GM21526 (cell line): Measurements from ENCODE around the gene GLB1L2.

Source experiments
- ATAC-seq: cut with Tn5 transposase; IDR thresholded peaks from one replicate; pipeline ENCODE4 v1.9.1; 2021; ENCODE audit warnings: moderate library complexity; ENCODE audit not compliant: unreplicated experiment, low FRiP score

The GLB1L2 gene

GRCh38 chr11:134346101-134346975 is 14.6 kb downstream of the GLB1L2 start:
- no peak for ATAC-seq

GRCh38 chr11:134346976-134347350 is 15.2 kb downstream of the GLB1L2 start:
- no peak for ATAC-seq

GRCh38 chr11:134347441-134347840 is 15.7 kb downstream of the GLB1L2 start:
- ATAC-seq = no peak

GRCh38 chr11:134349109-134349801 is 17.5 kb downstream of the GLB1L2 start:
- peak; percentile 54 for ATAC-seq

GRCh38 chr11:134349802-134350355 is 18.1 kb downstream of the GLB1L2 start:
- ATAC-seq = no peak

- ATAC-seq = no peak
Observed at GRCh38 chr11:134350381-134350780, 18.6 kb downstream of the GLB1L2 start.

- ATAC-seq = no peak
Observed at GRCh38 chr11:134352111-134352510, 20.3 kb downstream of the GLB1L2 start.

GRCh38 chr11:134355136-134355535 is 23.3 kb downstream of the GLB1L2 start:
- ATAC-seq = no peak

GRCh38 chr11:134355656-134356055 is 23.9 kb downstream of the GLB1L2 start:
- no peak for ATAC-seq

- no peak for ATAC-seq
Observed at GRCh38 chr11:134356656-134357544, 25.1 kb downstream of the GLB1L2 start.

- no peak for ATAC-seq
Observed at GRCh38 chr11:134357545-134357839, 25.7 kb downstream of the GLB1L2 start.

GRCh38 chr11:134358165-134358855 is 26.5 kb downstream of the GLB1L2 start:
- ATAC-seq = no peak

- no peak for ATAC-seq
Observed at GRCh38 chr11:134358856-134359490, 27.2 kb downstream of the GLB1L2 start.

GRCh38 chr11:134359646-134360045 is 27.9 kb downstream of the GLB1L2 start:
- ATAC-seq = no peak

- ATAC-seq = peak; percentile 91
Observed at GRCh38 chr11:134360050-134360835, 28.5 kb downstream of the GLB1L2 start.

GRCh38 chr11:134361661-134362060 is 29.9 kb downstream of the GLB1L2 start:
- no peak for ATAC-seq

GRCh38 chr11:134362192-134362901 is 30.6 kb downstream of the GLB1L2 start:
- no peak for ATAC-seq

GRCh38 chr11:134363161-134363560 is 31.4 kb downstream of the GLB1L2 start:
- no peak for ATAC-seq
